ENCODE measurements around the gene RYR2.

GRCh38 chr1:237000191-237000590 lies 41.8 kb upstream of the RYR2 start:
- TF ChIP-seq EP300 (IDR thresholded peaks at IDR 0.05) (no peak), POLR2A (IDR thresholded peaks at IDR 0.05) (no peak)
- TF ChIP-seq, protein P1, sequence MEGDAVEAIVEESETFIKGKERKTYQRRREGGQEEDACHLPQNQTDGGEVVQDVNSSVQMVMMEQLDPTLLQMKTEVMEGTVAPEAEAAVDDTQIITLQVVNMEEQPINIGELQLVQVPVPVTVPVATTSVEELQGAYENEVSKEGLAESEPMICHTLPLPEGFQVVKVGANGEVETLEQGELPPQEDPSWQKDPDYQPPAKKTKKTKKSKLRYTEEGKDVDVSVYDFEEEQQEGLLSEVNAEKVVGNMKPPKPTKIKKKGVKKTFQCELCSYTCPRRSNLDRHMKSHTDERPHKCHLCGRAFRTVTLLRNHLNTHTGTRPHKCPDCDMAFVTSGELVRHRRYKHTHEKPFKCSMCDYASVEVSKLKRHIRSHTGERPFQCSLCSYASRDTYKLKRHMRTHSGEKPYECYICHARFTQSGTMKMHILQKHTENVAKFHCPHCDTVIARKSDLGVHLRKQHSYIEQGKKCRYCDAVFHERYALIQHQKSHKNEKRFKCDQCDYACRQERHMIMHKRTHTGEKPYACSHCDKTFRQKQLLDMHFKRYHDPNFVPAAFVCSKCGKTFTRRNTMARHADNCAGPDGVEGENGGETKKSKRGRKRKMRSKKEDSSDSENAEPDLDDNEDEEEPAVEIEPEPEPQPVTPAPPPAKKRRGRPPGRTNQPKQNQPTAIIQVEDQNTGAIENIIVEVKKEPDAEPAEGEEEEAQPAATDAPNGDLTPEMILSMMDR (IDR thresholded peaks at IDR 0.05): no peak

Measured in tibial nerve (tissue), 4 donors.